ENCODE results near the gene DMRTC2. TPM values are rescaled to one million over a fixed set of nuclear protein-coding genes. Genes with fewer than 3 reads are reported as not detected.

DMRTC2 gene
- not detected for total RNA-seq

- Histone ChIP-seq H3K27me3 (peaks cover 0 to 6% (median 0%) of the 10 kb centered on the region in 3 donors), H3K9me3 (no peaks in the 10 kb centered on the region), H3K27ac (no peak within 1 kb of the TSS), H3K36me3 (no peaks in the 10 kb centered on the region), H3K4me1 (no peaks in the 10 kb centered on the region), H3K4me3 (no peak within 1 kb of the TSS)
- no peak for TF ChIP-seq CTCF (IDR thresholded peaks at IDR 0.05 in 4 of 5, conservative IDR thresholded peaks at IDR 0.05 in 1 of 5)
- no peak for TF ChIP-seq POLR2A (IDR thresholded peaks at IDR 0.05)
- ATAC-seq (no peak), DNase-seq (no peak)
- intact Hi-C loops (cut with DNase I; ENCODE audit: low total_unique reads) = no loop called here
- in situ Hi-C loops (cut with MboI; ENCODE audit: low sequenced_read_pairs in 4 of 4) = no loop called here
These were observed at the start of gene DMRTC2 for GRCh38 chr19:41845001-41845050. Gene DMRTC2 (plus strand): TSS chr19:41845042. CDS start chr19:41847429, 2,387 bp downstream.

- Histone ChIP-seq H3K27ac (no peak within 1 kb of the TSS), H3K27me3 (no peaks in the 10 kb centered on the region)
- intact Hi-C loops (cut with DNase I; ENCODE audit: low total_unique reads) = no loop called here
These were observed 48.5 kb upstream of the DMRTC2 start, which contains the start of gene CEACAM3 for GRCh38 chr19:41796362-41796761. Gene CEACAM3 (plus strand): TSS chr19:41796587. CDS start chr19:41796678, 91 bp downstream.

GRCh38 chr19:41796901-41797300 lies 47.9 kb upstream of the DMRTC2 start:
- intact Hi-C loops (cut with DNase I; ENCODE audit: low total_unique reads) (no loop called here), in situ Hi-C loops (cut with MboI; ENCODE audit: low sequenced_read_pairs in 4 of 4) (no loop called here)
- no peak for ATAC-seq
- Histone ChIP-seq H3K9me3 (no peaks in the 10 kb centered on the region), H3K4me3 (no peak overlapping the region), H3K27me3 (no peaks in the 10 kb centered on the region), H3K4me1 (no peaks in the 10 kb centered on the region), H3K36me3 (no peaks in the 10 kb centered on the region), H3K27ac (no peak overlapping the region)
- DNase-seq = no peak
- TF ChIP-seq CTCF (IDR thresholded peaks at IDR 0.05 in 4 of 5, conservative IDR thresholded peaks at IDR 0.05 in 1 of 5) = no peak
- no peak for TF ChIP-seq POLR2A (IDR thresholded peaks at IDR 0.05)

More at GRCh38 chr19:41796362-41796761, 48.5 kb upstream of the DMRTC2 start, which contains the start of gene CEACAM3:
- no peak for DNase-seq
- no peak for ATAC-seq
- Histone ChIP-seq H3K9me3 (no peaks in the 10 kb centered on the region), H3K4me3 (no peak within 1 kb of the TSS), H3K36me3 (no peaks in the 10 kb centered on the region), H3K4me1 (no peaks in the 10 kb centered on the region)
- TF ChIP-seq POLR2A (IDR thresholded peaks at IDR 0.05) (no peak), CTCF (IDR thresholded peaks at IDR 0.05 in 4 of 5, conservative IDR thresholded peaks at IDR 0.05 in 1 of 5) (no peak)
- in situ Hi-C loops (cut with MboI; ENCODE audit: low sequenced_read_pairs in 4 of 4) = no loop called here

- intact Hi-C loops (cut with DNase I; ENCODE audit: low total_unique reads) = no loop called here
- ATAC-seq (no peak), DNase-seq (no peak)
- TF ChIP-seq POLR2A (IDR thresholded peaks at IDR 0.05) = no peak
- H3K36me3 ChIP-seq = no peaks in the 10 kb centered on the region
- no peaks in the 10 kb centered on the region for H3K27me3 ChIP-seq
- in situ Hi-C loops (cut with MboI; ENCODE audit: low sequenced_read_pairs in 4 of 4) = no loop called here
- H3K9me3 ChIP-seq = no peaks in the 10 kb centered on the region
- no peak overlapping the region for H3K4me3 ChIP-seq
- no peak overlapping the region for H3K27ac ChIP-seq
- no peaks in the 10 kb centered on the region for H3K4me1 ChIP-seq
These were observed 45.3 kb upstream of the DMRTC2 start for GRCh38 chr19:41799444-41800000.

- intact Hi-C loops (cut with DNase I; ENCODE audit: low total_unique reads) (no loop called here), in situ Hi-C loops (cut with MboI; ENCODE audit: low sequenced_read_pairs in 4 of 4) (no loop called here)
- Histone ChIP-seq H3K27me3 (no peaks in the 10 kb centered on the region), H3K4me3 (no peak overlapping the region), H3K36me3 (no peaks in the 10 kb centered on the region), H3K9me3 (no peaks in the 10 kb centered on the region), H3K27ac (no peak overlapping the region), H3K4me1 (no peaks in the 10 kb centered on the region)
- no peak for TF ChIP-seq POLR2A (IDR thresholded peaks at IDR 0.05)
- no peak for TF ChIP-seq CTCF (IDR thresholded peaks at IDR 0.05 in 4 of 5, conservative IDR thresholded peaks at IDR 0.05 in 1 of 5)
- no peak for DNase-seq
- no peak for ATAC-seq
These were observed 43.8 kb upstream of the DMRTC2 start for GRCh38 chr19:41801031-41801430.
